Measurements from ENCODE around the gene SPRR1B.

SPRR1B gene

DNA sequence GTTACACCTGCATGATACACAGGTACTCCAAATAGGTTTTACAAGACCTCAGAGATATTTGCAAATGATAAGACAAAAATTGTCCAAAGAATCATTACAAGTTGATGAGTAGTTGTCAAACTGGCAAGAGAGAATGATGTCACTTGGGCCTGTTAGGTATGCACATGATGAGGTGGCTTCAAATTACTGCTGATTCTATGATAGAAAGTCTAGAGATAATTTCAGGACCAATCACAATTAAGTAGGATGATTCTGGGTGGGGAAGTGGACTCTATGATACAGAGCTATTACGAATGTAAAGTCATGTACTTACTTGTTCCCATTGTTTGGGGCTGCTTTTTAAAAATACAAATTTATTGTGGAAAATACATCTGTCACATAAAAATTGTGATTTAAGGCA, 5.2 kb upstream of the SPRR1B start:
- TF ChIP-seq, protein P1, sequence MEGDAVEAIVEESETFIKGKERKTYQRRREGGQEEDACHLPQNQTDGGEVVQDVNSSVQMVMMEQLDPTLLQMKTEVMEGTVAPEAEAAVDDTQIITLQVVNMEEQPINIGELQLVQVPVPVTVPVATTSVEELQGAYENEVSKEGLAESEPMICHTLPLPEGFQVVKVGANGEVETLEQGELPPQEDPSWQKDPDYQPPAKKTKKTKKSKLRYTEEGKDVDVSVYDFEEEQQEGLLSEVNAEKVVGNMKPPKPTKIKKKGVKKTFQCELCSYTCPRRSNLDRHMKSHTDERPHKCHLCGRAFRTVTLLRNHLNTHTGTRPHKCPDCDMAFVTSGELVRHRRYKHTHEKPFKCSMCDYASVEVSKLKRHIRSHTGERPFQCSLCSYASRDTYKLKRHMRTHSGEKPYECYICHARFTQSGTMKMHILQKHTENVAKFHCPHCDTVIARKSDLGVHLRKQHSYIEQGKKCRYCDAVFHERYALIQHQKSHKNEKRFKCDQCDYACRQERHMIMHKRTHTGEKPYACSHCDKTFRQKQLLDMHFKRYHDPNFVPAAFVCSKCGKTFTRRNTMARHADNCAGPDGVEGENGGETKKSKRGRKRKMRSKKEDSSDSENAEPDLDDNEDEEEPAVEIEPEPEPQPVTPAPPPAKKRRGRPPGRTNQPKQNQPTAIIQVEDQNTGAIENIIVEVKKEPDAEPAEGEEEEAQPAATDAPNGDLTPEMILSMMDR (IDR thresholded peaks at IDR 0.05) = no peak

DNA sequence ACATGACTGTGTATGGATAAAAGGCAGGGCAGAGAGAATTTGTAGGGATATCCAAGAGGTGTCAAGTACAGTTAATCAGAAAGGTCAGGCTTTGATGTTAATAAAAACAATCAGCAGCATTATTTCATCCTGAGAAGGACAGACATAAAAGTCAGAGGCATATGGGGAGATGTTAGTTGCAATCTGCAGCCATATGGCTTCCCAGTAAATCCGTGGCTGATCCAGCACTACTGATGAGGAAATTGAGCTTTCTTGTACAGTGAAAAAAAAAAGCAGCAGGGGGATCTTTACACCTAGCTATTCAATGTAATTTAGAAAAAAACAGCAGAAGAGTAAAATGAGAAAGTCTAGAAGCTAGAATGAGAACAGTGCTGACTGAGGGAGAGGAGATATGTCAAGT, 2.2 kb upstream of the SPRR1B start:
- Histone ChIP-seq H3K4me3 (no peak overlapping the region), H3K27ac (no peak overlapping the region), H3K27me3 (no peaks in the 10 kb centered on the region), H3K4me1 (no peaks in the 10 kb centered on the region), H3K36me3 (no peaks in the 10 kb centered on the region), H3K9me3 (no peaks in the 10 kb centered on the region)
- DNase-seq = no peak
- intact Hi-C loops (cut with DNase I; ENCODE audit: low total_unique reads) = no loop called here
- TF ChIP-seq, protein P1 (IDR thresholded peaks at IDR 0.05) = no peak

More for the DNA sequence above, 5.2 kb upstream of the SPRR1B start:
- DNase-seq = no peak
- Histone ChIP-seq H3K4me3 (no peak overlapping the region), H3K27me3 (no peaks in the 10 kb centered on the region), H3K9me3 (no peaks in the 10 kb centered on the region), H3K27ac (no peak overlapping the region), H3K36me3 (no peaks in the 10 kb centered on the region), H3K4me1 (no peaks in the 10 kb centered on the region)
- intact Hi-C loops (cut with DNase I; ENCODE audit: low total_unique reads) = no loop called here

DNA sequence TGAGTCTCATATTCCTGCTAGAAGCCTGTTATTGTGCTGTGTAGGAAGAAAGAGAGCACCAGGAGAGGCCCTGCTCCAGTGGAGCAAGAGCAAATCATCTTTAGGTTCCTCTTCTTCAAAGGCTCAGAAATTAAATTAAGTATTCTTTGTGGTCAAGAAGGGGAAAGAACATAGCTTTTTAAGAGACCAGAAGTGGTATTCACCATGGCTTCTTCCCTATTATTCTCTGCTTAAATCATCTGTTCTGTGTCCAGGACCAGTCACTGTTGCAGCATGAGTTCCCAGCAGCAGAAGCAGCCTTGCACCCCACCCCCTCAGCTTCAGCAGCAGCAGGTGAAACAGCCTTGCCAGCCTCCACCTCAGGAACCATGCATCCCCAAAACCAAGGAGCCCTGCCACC, 1.1 kb downstream of the SPRR1B start:
- Histone ChIP-seq H3K27me3 (no peaks in the 10 kb centered on the region), H3K36me3 (no peaks in the 10 kb centered on the region), H3K4me1 (no peaks in the 10 kb centered on the region), H3K4me3 (no peak overlapping the region), H3K9me3 (no peaks in the 10 kb centered on the region), H3K27ac (no peak overlapping the region)
- intact Hi-C loops (cut with DNase I; ENCODE audit: low total_unique reads) = no loop called here
- TF ChIP-seq, protein P1 (IDR thresholded peaks at IDR 0.05) = no peak
- no peak for DNase-seq

DNA sequence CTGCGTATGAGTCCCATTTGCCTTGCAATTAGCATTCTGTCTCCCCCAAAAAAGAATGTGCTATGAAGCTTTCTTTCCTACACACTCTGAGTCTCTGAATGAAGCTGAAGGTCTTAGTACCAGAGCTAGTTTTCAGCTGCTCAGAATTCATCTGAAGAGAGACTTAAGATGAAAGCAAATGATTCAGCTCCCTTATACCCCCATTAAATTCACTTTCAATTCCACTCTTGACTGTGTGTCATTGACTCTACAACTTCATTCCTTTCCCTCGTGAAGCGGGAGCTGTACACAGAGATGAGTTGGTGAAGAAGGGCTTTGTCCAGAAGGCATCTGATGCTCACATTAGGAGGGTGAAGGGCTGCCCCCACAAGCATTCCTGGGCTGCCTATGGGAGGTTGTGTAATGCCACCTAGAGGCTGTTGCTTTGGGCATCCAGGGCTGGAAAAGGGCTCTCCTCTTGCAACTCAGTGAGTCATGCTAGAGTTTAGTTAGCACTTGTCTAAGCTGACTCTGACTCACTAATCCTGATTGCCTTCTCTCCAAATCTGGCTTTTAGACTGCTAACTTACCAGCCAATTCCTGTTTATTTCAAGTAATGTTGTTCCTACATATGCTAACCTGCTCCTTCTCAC, 1.8 kb downstream of the SPRR1B start:
- DNase-seq = no peak
- no peak overlapping the region for H3K27ac ChIP-seq

DNA sequence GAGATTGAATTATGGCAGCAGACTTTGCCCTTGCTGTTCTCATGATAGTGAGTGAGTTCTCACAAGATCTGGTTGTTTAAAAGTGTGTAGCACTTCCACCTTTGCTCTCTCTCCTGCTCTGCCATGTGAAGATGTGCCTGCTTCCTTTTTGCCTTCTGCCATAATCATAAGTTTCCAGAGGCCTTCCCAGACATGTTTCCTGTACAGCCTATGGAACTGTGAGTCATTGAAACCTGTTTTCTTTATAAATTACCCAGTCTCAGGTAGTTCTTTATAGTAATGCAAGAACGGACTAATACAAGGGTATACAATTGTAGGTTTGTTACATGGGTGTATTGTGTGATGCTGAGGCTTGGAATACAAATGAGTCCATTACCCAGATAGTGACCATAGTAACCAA, 4.2 kb downstream of the SPRR1B start:
- DNase-seq = no peak
- Histone ChIP-seq H3K27me3 (no peaks in the 10 kb centered on the region), H3K36me3 (no peaks in the 10 kb centered on the region), H3K9me3 (no peaks in the 10 kb centered on the region), H3K27ac (no peak overlapping the region), H3K4me3 (no peak overlapping the region), H3K4me1 (no peaks in the 10 kb centered on the region)
- TF ChIP-seq, protein P1 (IDR thresholded peaks at IDR 0.05) = no peak
- intact Hi-C loops (cut with DNase I; ENCODE audit: low total_unique reads) = no loop called here

More for the DNA sequence above, 1.8 kb downstream of the SPRR1B start:
- Histone ChIP-seq H3K9me3 (no peaks in the 10 kb centered on the region), H3K27me3 (no peaks in the 10 kb centered on the region), H3K4me1 (no peaks in the 10 kb centered on the region), H3K4me3 (no peak overlapping the region), H3K36me3 (no peaks in the 10 kb centered on the region)
- TF ChIP-seq, protein P1 (IDR thresholded peaks at IDR 0.05) = no peak
- intact Hi-C loops (cut with DNase I; ENCODE audit: low total_unique reads) = no loop called here

Measured in tibial artery (tissue), 4 donors.